Gastroesophageal sphincter (tissue), 3 donors: ENCODE results near the gene AGAP6.
"Not testable (repeated sequence)": the region's sequence is repeated elsewhere in the genome, so short reads cannot be mapped to it uniquely, and the experiment has no call there.

Source experiments
- POLR2A ChIP-seq, 2 donors: fragments of 450-650 bp; IDR thresholded peaks; one replicate each; pipeline ENCODE4 v1.6.1; 2017; ENCODE audit warnings: antibody characterized with exemption in 2 of 2, mild to moderate bottlenecking in 2 of 2, moderate library complexity in 1 of 2
- POLR2AphosphoS5 ChIP-seq: sonication (generic); formaldehyde crosslinking; IDR thresholded peaks from one replicate; pipeline ENCODE4 v1.6.1; 2017; ENCODE audit warnings: antibody characterized with exemption
- TF ChIP-seq, protein P1 (sequence below), 4 experiments: fragments of 200-600 bp in 2 of 4; fragments of 450-650 bp in 2 of 4; sonication (generic) in 1 of 4; IDR thresholded peaks; one replicate each; pipeline ENCODE4 v1.5.1; 2017 to 2019; ENCODE audit warnings: antibody characterized with exemption in 4 of 4, mild to moderate bottlenecking in 2 of 4, moderate library complexity in 2 of 4

DNA sequence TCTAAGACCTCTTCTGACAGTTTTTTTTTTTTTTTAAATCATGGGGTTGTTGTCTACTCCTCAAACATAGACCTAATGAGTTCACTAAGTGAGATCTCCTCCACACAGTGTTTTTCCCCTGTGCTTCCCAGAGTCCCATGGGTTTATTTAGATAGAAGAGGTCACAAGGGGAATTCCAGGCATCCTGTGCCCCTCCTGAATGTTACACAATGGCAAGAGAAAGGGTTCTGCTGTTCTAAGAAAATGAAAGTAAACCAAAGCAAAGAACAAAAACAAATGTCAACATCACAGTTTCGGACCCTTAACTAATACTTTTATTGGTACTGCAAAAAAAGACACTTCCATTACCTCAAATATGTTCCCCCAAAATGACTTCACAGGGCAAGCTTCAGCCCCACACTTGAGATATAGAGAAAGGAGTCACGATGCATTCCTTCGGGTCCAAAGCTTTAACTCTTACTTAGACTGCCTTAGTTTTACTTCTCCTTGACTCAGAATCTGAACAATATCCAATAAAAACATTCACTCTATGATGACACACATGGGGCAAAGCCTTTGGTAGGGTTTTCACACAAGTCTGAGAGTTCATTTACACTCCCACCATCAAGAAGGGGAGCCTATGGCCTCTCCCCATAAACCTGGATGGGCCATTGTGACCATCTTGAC lies 63.9 kb downstream of the AGAP6 start:
- TF ChIP-seq POLR2A (IDR thresholded peaks at IDR 0.05); POLR2AphosphoS5: not testable (repeated sequence)
- TF ChIP-seq, protein P1, sequence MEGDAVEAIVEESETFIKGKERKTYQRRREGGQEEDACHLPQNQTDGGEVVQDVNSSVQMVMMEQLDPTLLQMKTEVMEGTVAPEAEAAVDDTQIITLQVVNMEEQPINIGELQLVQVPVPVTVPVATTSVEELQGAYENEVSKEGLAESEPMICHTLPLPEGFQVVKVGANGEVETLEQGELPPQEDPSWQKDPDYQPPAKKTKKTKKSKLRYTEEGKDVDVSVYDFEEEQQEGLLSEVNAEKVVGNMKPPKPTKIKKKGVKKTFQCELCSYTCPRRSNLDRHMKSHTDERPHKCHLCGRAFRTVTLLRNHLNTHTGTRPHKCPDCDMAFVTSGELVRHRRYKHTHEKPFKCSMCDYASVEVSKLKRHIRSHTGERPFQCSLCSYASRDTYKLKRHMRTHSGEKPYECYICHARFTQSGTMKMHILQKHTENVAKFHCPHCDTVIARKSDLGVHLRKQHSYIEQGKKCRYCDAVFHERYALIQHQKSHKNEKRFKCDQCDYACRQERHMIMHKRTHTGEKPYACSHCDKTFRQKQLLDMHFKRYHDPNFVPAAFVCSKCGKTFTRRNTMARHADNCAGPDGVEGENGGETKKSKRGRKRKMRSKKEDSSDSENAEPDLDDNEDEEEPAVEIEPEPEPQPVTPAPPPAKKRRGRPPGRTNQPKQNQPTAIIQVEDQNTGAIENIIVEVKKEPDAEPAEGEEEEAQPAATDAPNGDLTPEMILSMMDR (IDR thresholded peaks at IDR 0.05) = not testable (repeated sequence)
